Tibial nerve (tissue), 4 donors: ENCODE measurements around the gene DDX20.

ENCODE experiments used
- CTCF ChIP-seq, 5 experiments: fragments of 200-600 bp in 3 of 5; fragments of 450-650 bp in 2 of 5; sonication (generic) in 3 of 5; IDR thresholded peaks; one replicate each; pipeline ENCODE4 v1.5.1; 2016 to 2019; ENCODE audit warnings: antibody characterized with exemption in 5 of 5, mild to moderate bottlenecking in 3 of 5, moderate library complexity in 2 of 5
- EP300 ChIP-seq, 2 donors: sonication (generic); formaldehyde crosslinking; IDR thresholded peaks; one replicate each; pipeline ENCODE4 v1.6.1; 2017; ENCODE audit warnings: antibody characterized with exemption in 2 of 2, mild to moderate bottlenecking in 1 of 2
- POLR2A ChIP-seq, 2 donors: fragments of 450-650 bp; IDR thresholded peaks; one replicate each; pipeline ENCODE4 v1.6.1; 2017; ENCODE audit warnings: antibody characterized with exemption in 2 of 2, mild to moderate bottlenecking in 2 of 2, moderate library complexity in 2 of 2

DNA sequence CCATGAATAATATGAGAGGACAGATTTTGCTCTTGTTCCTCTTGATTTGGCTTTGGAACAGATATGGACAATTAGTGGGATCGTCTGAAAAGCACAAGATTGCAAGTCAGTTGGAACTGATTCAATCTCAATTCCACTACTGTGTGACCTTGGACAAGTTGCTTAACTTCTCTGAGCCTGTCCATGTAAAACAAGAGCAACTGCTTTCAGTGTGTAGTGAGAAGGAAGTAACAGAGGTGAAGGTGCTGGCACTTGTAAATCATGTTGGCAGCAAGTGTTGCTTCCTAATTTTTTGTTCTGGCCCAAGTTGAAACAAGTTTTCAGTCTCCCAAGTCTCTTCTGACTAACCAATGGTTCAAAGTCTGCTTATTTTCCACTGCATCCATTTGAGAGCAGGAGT, 31.8 kb upstream of the DDX20 start:
- TF ChIP-seq CTCF (IDR thresholded peaks at IDR 0.05) (no peak), POLR2A (IDR thresholded peaks at IDR 0.05) (no peak), EP300 (IDR thresholded peaks at IDR 0.05) (no peak)
